K562 (cell line): ENCODE data around the gene NECTIN1.

Experiments used
- DNMT1 ChIP-seq: fragments of 450-650 bp; IDR thresholded peaks from 2 replicates; pipeline ENCODE4 v1.6.1; 2016; ENCODE audit warnings: antibody characterized with exemption, mild to moderate bottlenecking
- ELF4 ChIP-seq: fragments of 450-650 bp; formaldehyde crosslinking; IDR thresholded peaks from 2 replicates; pipeline ENCODE4 v1.4.0; 2022; ENCODE audit warnings: missing genetic modification characterization
- EZH2 ChIP-seq: IDR thresholded peaks from 2 replicates; pipeline ENCODE4 v1.6.1; 2012; ENCODE audit warnings: low read depth, mild to moderate bottlenecking, inconsistent platforms, low read length, borderline replicate concordance
- HDAC6 ChIP-seq: IDR thresholded peaks from 2 replicates; pipeline ENCODE4 v1.6.1; 2012; ENCODE audit warnings: low read depth, mild to moderate bottlenecking, control low read depth, inconsistent platforms, low read length, moderate library complexity
- NRF1 ChIP-seq, 2 experiments: fragments of 450-650 bp; IDR thresholded peaks in 1 of 2; conservative IDR thresholded peaks in 1 of 2; 2 replicates each; pipeline ENCODE4 v1.6.1; 2014; ENCODE audit warnings: mild to moderate bottlenecking in 2 of 2
- PCBP2 ChIP-seq: fragments of 200-400 bp; formaldehyde crosslinking; IDR thresholded peaks from 2 replicates; pipeline ENCODE4 v1.6.1; 2018; ENCODE audit warnings: low read length, low read depth, mild to moderate bottlenecking, moderate library complexity; ENCODE audit not compliant: poor library complexity, severe bottlenecking
- TAF1 ChIP-seq: IDR thresholded peaks from 2 replicates; pipeline ENCODE4 v1.6.1; 2011; ENCODE audit warnings: mild to moderate bottlenecking, low read length, moderate library complexity; ENCODE audit not compliant: insufficient read depth, control insufficient read depth, severe bottlenecking; ENCODE audit errors: extremely low read depth
- ZNF140 ChIP-seq: fragments of 250-450 bp; sonication (Bioruptor Pico); IDR thresholded peaks from 2 replicates; pipeline ENCODE4 v1.8.0; 2021; ENCODE audit warnings: moderate library complexity, mild to moderate bottlenecking, inconsistent platforms
- ZNF639 ChIP-seq, 2 experiments: fragments of 200-800 bp in 1 of 2; sonication (Bioruptor generic) in 1 of 2; sonication (generic) in 1 of 2; formaldehyde crosslinking in 1 of 2; IDR thresholded peaks in 1 of 2; conservative IDR thresholded peaks in 1 of 2; 2 replicates each; pipeline versions ENCODE4 v1.5.0 to v1.6.1; 2016 to 2020; ENCODE audit warnings: missing compliant biosample characterization in 1 of 2, missing genetic modification characterization in 1 of 2, missing genetic modification reagents in 1 of 2
- TF ChIP-seq, protein P1 (sequence below): fragments of 150-350 bp; IDR thresholded peaks from 2 replicates; pipeline ENCODE4 v1.6.1; 2014; ENCODE audit warnings: low read depth, mild to moderate bottlenecking, low read length, borderline replicate concordance
- TF ChIP-seq, protein P2 (sequence below): fragments of 450-650 bp; formaldehyde crosslinking; IDR thresholded peaks from 2 replicates; pipeline ENCODE4 v1.4.0; 2020; ENCODE audit warnings: mild to moderate bottlenecking, moderate library complexity
- TF ChIP-seq, protein P3 (sequence below), 2 experiments: fragments of 450-650 bp; formaldehyde crosslinking in 1 of 2; IDR thresholded peaks; 2 replicates each; pipeline versions ENCODE4 v1.4.0 to v1.6.1; 2014 to 2020; ENCODE audit warnings: mild to moderate bottlenecking in 2 of 2, borderline replicate concordance in 1 of 2, low read depth in 1 of 2

DNA sequence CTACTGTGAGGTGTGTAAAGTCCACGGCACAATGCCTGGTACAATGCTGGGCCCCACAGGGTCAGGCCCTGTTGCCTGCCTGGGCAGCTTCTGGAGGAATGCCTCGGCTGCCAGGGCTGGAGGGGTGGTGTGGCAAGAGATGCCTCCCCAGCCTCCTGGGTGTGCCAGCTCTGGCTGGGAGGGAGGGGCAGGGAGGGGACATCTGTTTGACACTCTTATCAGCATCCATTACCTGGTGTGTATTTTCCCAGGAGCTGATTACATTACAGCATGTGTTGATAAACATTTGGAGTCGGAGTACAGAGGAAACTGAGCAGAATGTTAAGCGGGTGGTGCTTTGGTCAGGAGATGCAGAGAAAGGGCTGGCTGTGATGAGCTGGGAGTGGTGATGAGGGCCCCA, 11.0 kb upstream of the NECTIN1 start:
- TF ChIP-seq TAF1 (no peak), EZH2 (no peak), ZNF639 (CRISPR knock-in tag; conservative IDR thresholded peaks at IDR 0.05 in 1 of 2, IDR thresholded peaks at IDR 0.05 in 1 of 2) (no peak), ELF4 (CRISPR knock-in tag) (no peak), HDAC6 (no peak), ZNF140 (no peak), PCBP2 (no peak), DNMT1 (no peak), NRF1 (conservative IDR thresholded peaks at IDR 0.05 in 1 of 2, IDR thresholded peaks at IDR 0.05 in 1 of 2) (no peak)
- TF ChIP-seq, protein P1, sequence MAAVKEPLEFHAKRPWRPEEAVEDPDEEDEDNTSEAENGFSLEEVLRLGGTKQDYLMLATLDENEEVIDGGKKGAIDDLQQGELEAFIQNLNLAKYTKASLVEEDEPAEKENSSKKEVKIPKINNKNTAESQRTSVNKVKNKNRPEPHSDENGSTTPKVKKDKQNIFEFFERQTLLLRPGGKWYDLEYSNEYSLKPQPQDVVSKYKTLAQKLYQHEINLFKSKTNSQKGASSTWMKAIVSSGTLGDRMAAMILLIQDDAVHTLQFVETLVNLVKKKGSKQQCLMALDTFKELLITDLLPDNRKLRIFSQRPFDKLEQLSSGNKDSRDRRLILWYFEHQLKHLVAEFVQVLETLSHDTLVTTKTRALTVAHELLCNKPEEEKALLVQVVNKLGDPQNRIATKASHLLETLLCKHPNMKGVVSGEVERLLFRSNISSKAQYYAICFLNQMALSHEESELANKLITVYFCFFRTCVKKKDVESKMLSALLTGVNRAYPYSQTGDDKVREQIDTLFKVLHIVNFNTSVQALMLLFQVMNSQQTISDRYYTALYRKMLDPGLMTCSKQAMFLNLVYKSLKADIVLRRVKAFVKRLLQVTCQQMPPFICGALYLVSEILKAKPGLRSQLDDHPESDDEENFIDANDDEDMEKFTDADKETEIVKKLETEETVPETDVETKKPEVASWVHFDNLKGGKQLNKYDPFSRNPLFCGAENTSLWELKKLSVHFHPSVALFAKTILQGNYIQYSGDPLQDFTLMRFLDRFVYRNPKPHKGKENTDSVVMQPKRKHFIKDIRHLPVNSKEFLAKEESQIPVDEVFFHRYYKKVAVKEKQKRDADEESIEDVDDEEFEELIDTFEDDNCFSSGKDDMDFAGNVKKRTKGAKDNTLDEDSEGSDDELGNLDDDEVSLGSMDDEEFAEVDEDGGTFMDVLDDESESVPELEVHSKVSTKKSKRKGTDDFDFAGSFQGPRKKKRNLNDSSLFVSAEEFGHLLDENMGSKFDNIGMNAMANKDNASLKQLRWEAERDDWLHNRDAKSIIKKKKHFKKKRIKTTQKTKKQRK, result no peak
- TF ChIP-seq, protein P2, sequence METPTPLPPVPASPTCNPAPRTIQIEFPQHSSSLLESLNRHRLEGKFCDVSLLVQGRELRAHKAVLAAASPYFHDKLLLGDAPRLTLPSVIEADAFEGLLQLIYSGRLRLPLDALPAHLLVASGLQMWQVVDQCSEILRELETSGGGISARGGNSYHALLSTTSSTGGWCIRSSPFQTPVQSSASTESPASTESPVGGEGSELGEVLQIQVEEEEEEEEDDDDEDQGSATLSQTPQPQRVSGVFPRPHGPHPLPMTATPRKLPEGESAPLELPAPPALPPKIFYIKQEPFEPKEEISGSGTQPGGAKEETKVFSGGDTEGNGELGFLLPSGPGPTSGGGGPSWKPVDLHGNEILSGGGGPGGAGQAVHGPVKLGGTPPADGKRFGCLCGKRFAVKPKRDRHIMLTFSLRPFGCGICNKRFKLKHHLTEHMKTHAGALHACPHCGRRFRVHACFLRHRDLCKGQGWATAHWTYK (CRISPR knock-in tag), result no peak
- TF ChIP-seq, protein P3, sequence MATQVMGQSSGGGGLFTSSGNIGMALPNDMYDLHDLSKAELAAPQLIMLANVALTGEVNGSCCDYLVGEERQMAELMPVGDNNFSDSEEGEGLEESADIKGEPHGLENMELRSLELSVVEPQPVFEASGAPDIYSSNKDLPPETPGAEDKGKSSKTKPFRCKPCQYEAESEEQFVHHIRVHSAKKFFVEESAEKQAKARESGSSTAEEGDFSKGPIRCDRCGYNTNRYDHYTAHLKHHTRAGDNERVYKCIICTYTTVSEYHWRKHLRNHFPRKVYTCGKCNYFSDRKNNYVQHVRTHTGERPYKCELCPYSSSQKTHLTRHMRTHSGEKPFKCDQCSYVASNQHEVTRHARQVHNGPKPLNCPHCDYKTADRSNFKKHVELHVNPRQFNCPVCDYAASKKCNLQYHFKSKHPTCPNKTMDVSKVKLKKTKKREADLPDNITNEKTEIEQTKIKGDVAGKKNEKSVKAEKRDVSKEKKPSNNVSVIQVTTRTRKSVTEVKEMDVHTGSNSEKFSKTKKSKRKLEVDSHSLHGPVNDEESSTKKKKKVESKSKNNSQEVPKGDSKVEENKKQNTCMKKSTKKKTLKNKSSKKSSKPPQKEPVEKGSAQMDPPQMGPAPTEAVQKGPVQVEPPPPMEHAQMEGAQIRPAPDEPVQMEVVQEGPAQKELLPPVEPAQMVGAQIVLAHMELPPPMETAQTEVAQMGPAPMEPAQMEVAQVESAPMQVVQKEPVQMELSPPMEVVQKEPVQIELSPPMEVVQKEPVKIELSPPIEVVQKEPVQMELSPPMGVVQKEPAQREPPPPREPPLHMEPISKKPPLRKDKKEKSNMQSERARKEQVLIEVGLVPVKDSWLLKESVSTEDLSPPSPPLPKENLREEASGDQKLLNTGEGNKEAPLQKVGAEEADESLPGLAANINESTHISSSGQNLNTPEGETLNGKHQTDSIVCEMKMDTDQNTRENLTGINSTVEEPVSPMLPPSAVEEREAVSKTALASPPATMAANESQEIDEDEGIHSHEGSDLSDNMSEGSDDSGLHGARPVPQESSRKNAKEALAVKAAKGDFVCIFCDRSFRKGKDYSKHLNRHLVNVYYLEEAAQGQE (IDR thresholded peaks at IDR 0.05; ENCODE audit: borderline replicate concordance), result no peak
- TF ChIP-seq, protein P3 (CRISPR knock-in tag; IDR thresholded peaks at IDR 0.05; ENCODE audit: low read depth), result no peak
